Activated effector memory CD4-positive, alpha-beta T cell treated with anti-CD3 and anti-CD28 coated beads, Interleukin-2, amount 50 U/mL, for 16 hours (primary cell): ENCODE measurements around the gene SSH3.

Experiments
- DNase-seq: peaks from one replicate; pipeline ENCODE4 v3.0.0-alpha.2; 2020

SSH3 gene, protein sequence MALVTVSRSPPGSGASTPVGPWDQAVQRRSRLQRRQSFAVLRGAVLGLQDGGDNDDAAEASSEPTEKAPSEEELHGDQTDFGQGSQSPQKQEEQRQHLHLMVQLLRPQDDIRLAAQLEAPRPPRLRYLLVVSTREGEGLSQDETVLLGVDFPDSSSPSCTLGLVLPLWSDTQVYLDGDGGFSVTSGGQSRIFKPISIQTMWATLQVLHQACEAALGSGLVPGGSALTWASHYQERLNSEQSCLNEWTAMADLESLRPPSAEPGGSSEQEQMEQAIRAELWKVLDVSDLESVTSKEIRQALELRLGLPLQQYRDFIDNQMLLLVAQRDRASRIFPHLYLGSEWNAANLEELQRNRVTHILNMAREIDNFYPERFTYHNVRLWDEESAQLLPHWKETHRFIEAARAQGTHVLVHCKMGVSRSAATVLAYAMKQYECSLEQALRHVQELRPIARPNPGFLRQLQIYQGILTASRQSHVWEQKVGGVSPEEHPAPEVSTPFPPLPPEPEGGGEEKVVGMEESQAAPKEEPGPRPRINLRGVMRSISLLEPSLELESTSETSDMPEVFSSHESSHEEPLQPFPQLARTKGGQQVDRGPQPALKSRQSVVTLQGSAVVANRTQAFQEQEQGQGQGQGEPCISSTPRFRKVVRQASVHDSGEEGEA

DNA sequence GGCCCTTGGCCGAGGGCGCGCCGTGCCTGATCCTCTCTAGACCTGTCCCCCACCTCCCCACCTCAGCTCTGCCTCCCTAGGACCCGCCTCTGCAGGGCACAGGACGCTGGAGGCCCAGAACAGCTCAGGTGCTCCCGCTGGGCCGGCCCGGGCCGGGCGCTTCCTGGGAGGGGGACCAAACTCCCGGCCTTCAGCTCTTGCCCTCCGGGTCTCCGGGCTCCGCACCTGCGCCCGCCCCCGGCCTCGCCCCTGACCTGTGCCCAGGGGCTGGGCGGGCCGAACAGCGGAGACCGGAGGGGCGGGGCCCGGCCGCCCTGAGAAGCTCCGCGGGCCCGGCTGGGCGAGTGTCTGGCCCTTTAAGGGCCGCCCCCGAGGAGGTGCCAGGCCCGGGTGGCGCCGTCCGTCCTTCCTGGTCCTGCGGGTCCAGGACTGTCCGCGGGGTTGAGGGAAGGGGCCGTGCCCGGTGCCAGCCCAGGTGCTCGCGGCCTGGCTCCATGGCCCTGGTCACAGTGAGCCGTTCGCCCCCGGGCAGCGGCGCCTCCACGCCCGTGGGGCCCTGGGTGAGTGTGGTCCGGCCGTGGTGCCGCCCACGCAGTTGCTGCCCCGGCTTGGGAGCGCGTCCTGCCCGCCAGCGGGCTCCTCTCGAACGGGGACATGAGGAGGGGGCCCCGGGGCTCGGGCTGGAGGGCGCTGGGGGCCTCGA lies at the start of gene SSH3:
Gene SSH3 (plus strand): TSS at position 399 of the 703 bp plus-strand sequence. CDS start 96 bp downstream, at position 495.
- peak; percentile 85 for DNase-seq

DNA sequence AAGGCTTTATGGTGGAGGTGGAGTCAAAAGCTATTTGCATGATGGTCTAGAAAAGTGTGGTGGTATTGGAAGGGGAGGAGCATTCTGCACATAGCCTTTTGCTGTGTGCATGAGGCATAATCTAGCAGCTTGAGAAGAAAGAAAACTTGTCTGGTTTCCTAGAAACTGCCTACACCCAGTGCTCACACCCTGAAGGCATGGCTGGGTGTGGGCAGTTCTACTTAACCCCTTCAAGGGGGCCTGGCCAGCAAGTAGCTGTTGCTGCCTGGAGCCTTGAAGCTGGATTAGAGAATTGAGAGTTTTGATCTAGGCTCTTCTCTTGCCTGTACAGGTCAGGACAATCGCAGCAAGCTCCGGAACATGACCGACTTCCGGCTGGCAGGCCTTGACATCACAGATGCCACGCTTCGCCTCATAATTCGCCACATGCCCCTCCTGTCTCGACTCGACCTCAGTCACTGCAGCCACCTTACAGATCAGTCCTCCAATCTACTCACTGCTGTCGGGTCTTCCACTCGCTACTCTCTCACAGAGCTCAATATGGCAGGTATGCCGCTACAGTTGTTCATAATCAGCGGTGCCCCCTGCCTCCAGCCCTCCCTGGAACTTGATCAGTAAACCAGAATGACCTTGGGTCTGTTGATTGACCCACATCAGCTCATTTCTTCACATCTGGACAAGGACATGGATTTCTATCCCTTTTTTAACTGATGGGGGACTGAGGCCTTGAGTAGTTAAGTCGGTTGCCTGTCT lies 49.3 kb upstream of the SSH3 start:
- no peak for DNase-seq

DNA sequence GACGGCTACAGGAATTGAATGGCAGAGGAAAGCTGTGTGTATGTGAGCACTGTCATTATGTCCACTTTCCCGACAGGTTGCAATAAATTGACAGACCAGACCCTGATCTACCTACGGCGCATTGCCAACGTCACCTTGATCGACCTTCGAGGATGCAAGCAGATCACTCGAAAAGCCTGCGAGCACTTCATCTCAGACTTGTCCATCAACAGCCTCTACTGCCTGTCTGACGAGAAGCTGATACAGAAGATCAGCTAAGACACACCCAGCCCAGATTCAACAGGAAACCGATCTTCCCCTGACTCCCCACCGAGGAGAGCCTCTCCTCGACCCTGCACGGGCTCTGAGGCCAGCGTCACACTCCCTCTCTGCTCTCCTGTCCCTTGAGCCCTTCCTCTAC lies 48.5 kb upstream of the SSH3 start:
- DNase-seq, result no peak

DNA sequence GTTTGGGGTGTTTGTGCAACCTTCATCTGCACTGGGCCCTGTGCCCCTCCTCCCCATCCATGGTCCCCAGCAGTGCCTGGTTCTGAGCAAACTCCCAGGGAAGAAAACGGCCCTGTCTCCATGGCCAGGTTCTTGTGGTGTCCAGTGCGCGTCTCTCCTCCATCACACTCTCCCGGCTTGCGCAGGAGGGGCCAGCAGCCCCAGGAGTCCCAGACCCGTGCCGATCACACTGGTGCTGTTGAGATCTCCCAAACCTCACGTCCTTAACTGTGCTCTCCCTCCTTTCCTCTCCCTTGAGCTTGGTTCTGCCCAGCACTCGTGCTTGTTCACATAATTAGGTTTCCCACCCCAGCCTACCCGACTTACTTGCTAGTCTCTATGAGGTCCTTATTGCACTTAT lies 48.0 kb upstream of the SSH3 start:
- no peak for DNase-seq

DNA sequence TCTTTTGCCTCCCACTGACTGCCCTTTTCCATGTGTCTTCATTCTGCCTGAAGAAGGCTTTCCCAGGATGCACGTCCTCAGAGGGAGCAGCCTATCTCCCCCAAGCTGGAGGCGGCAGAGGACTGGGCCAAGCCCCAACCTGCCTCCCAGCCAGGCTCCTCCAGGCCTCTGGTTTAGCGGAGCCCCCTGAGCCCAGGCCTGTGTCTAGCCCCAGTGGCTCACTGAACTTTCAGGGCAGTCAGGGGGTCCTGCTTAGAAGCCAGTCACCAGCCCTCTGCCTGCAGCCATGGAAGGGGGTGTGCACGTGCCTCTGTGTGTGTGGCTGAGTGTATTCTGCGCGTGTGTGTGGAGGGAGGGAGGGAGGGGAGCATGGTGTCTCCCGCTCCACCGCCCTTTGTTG lies 47.5 kb upstream of the SSH3 start:
- no peak for DNase-seq

DNA sequence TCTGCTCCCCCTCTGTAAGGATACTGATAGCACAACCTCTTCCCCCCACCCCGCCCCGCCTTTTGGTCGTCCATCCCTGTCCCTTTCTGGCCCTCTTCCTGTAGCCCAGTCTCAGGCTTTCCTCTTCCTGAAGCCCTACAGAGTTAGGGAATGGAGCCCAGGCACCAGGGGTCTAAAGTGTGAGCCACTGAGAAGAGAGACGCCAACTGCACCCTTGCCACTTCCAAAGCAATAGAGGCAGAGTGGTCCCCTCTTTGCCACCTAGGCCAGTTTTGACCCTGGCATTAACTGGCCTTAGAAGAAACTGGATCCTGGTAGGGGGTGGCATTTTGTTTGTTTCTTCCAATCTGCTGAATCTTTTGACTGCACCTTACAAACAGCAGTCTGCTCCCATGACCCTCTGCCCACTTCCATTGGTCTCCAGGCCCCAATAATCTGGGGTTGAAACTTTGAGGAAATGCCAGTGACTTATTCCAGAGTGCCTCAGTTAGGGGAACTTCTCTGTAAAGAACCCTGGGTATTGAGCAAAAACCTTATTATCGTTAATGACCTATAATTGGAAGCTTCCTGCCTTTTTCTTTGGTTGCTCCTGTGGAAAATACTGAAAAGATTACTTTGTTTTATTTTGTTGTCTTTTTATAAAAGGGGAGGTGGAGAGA lies 46.7 kb upstream of the SSH3 start:
- no peak for DNase-seq

DNA sequence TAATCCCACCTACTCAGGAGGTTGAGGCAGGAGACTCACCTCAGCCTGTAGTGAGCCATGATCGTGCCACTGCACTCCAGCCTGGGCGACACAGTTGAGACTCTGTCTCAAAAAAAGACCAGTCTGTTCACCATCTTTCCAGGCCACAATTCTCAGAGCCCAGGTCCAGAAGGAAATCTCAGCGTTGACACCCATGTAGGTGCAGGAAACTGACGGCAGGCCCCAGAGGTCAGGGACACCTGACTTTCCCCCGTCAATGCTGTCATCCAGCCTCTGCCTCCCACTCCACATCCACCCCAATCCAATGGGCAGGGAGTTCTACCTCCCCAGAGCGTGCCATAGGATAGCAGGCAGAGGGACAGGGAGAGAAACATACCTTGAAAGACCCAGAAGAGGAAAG lies 42.9 kb upstream of the SSH3 start:
- DNase-seq, result peak; percentile 44

DNA sequence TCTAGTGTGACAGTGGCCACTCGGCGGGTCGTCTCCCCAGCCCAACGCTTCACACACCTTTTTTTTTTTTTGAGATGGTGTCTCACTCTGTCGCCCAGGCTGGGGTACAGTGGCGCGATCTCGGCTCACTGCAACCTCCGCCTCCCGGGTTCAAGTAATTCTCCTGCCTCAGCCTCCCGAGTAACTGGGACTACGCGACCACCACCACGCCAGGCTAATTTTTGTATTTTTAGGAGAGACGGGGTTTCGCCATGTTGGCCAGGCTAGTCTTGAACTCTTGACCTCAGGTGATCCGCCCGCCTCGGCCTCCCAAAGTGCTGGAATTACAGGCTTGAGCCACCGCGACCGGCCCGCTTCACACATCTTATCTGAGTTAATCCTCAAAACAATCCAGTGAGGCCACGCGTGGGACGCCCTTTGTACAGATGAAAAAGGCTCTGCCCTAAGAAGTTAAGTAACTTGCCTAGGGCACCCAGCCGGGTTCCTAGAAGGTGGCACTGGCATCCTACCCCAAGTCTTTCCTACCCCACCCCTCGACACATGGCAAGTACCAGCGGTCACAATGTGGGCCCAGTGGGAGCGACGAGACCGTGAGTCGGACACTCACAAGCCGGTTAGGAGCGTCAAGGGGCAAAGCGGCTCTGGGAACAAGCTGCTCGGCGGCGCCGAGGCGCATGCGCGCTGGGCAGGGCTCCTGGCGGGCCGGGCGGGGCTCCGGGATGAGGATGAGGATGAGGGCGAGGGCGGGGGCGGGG lies 42.3 kb upstream of the SSH3 start:
- DNase-seq, result peak; percentile 77

DNA sequence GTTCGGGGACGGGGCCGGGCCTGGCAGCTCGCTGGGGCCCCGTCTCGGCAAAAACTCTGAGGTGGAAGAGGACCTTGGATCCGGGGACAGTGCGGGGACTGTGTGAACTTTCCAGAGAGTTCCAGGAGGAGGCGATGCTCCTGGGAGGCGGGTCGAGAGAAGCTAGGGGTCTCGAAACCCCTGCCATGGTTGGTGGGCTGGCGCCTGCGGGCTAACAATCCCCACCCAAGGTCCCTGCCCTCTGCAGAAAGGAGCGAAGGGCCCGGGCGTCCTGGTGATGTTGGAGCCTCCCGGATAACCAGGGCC lies 41.7 kb upstream of the SSH3 start:
- DNase-seq, result no peak

DNA sequence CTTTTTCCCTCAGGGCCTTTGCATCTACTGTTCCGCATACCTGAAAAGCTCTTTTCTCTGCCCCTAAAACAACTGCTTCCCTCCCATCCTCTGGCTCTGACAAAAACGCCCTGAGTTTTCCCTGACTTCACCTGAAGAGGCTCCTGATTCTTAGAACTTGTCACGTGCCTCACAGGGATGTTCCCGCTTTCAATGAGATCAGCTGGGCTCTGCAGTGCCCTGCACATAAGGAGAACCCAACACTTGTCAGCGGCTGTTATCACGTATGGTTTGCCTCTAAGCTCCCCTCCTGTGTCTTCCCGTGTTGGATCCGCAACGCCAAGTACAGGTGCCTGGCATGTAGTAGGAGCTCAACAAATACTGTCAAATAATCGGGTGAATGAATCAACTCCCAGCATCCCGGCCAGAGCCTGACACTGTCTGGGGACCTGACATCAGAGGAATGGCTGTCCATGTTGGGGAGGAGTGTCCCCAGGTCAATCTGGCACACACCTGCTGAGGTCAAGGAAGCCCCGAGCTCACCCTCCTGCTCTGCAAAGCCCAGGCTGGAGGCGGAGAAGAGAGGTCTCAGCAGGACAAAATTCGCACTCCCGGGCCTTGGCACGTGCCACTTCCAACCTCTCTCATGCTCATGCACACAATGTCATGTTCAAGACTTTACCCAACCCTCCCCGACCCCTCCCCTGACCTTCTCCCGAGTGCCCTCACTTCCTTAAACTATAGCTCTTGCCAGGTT lies 41.2 kb upstream of the SSH3 start:
- DNase-seq, result peak; percentile 62

DNA sequence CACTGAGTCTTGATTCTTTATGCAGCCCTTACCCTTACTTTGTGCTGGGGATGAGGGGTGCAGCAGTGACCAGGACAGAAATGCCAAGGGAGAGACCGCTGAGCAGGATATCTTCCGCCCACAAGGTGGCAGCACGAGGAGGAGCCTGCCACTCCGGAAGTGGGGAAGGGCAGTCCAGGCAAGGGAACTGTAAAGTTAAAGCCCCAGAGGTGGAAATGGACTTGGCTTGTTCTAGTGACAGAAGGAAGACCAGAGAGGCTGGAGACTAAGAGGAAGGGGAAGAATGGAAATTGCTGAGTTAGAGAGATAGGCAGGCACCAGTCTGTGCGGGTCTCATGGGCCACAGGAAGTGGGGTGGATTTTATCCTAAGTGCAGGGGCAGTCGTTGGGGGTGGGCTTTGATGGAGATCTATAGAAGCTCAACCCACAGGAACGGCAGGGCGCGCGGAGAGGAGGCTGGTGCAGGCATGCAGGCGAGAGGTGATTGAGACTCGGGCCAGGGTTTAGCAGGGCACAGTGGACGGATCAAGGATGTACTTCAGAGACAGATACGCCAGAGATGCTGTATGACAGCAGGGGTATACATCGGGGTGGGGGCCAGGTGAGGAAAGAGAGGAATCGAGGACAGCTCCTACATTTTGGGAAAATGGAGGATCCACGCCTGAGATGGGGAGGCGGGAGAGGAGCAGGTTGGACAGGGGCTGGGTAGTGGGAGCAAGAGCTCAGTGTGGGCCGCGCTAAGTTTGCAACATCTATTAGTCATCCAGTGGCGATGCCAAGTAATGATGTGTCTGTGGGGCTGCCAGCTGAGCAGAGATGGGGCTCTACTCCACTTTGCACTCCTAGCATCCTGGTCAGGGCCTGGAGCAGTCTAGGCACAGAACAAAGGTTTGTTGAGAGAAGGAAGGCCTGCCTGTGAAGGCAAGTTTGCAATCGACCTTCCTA lies 40.3 kb upstream of the SSH3 start:
- DNase-seq, result peak; percentile 92

DNA sequence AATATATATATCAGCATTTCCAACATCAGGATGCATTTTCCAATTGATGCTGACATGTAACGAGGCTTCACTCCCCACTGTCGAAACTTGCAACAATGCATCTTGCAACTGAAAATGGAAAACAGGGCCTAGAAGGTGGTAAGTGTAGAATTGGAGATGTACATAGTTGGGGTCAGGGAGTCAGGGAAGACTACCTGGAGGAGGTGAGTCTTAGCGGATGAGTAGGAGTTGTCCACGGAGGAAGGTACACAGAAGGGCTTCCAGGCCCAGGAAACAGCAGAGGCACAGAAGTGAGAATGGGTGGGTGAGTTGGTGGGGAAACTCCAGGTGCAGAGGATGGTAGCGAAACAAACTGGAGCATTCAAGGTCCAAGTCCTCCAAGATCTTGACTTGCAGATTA lies 39.1 kb upstream of the SSH3 start:
- DNase-seq, result no peak

DNA sequence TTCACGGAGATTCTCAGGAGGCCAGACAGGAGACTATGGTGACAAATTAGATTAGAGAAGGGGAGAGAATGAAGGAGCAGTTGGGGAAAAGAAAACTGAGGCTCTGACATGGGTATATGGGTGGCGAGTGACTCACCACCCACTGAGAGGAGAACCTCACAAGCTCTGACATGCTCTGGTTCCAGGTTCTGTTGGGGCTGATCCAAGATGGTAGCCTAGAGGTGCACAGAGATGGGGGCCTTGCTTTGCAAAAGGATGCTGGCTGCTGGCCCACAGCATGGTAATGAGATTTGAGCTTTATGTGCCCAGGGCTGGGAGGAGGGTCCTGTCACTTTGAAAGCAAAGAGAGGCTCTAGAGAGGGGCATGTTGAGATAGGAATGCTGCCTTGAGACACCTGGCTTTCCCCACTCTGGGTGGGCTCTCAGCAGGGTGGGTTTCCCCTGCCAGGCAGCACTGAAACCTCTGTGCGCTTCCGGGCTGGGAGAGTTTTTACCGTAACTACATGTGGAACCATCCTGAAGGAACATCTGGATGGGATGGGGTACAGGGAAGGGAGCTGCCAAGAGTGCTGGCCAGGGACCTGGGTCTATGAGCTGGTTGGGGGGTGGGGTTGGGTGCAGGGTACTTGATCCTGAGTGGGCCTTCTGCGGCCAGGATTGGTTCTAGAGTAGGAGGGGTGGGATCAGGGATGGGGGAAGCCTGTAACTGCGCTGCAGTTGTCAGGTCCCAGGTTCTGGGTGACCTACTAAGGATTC lies 38.3 kb upstream of the SSH3 start:
- peak; percentile 62 for DNase-seq

DNA sequence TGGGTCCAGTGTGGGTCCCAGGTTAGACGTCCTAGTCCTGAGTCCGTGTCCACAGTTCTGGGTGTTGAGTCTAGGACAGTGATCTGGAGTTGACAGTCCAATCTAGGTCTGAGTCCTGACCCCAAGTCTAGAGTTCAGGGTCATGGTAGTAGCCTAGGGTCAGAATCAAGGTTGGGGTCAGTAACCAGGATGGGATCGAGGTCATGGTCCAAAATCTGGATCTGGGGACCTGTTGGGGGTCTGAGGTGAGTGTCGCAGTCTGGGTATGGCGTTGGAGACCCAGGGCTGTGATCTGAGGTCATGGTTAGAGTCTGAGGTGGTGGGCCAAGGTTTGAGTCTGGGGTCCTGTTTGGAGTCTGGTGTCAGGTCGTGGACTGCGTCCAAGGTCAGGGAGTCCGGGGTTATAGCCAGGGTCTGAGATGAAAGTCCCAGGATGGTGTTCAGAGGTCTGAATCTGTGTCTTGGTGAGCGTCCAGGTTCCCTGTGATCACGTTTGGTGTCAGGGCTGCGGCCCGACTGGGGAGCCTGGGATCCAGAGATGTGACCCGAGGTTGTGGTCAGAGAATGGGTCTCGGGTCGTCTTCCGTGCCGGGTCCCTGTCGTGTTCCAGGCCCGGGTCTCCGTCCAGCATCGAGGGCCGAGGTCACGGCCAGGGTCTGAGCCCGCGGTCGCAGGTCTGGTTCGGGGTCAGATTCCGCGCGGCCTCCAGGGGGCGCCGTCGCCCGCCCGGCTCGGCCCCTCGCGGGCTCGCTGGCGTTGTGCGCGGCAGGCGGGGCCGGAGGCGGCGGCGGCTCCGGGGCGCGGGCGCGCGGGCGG lies 37.5 kb upstream of the SSH3 start:
- peak; percentile 94 for DNase-seq

DNA sequence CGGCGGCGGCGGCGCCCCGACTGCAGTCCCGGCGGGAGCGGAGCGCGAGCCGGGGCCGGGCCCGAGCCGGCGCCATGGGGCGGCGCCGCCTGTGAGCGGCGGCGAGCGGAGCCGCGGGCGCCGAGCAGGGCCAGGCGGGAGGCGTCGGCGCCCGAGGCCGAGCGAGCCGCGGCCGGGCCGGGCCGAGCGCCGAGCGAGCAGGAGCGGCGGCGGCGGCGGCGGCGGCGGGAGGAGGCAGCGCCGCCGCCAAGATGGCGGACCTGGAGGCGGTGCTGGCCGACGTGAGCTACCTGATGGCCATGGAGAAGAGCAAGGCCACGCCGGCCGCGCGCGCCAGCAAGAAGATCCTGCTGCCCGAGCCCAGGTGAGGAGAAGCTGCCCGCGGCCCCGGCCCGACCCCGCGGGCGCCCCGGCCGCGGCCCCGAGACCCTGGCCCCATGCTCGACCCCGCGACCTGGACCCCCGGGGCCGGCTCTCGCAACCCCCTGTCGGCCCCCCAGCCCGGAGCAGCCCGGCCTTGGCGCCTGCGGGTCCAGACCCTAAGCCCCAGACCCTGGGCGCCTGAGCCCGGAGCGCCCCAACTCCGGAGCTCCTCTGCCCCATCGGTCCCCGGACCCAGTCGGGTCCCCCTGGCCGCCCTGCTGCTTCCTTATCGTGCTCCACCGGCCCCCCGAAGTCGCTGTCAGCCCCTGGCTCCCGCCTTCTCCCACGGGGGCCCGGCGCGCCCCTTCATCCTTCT lies 36.7 kb upstream of the SSH3 start, which contains the start of gene GRK2:
Gene GRK2 (plus strand): TSS at position 25 of the 739 bp plus-strand sequence. CDS start 227 bp downstream, at position 252.
- DNase-seq, result peak; percentile 83

DNA sequence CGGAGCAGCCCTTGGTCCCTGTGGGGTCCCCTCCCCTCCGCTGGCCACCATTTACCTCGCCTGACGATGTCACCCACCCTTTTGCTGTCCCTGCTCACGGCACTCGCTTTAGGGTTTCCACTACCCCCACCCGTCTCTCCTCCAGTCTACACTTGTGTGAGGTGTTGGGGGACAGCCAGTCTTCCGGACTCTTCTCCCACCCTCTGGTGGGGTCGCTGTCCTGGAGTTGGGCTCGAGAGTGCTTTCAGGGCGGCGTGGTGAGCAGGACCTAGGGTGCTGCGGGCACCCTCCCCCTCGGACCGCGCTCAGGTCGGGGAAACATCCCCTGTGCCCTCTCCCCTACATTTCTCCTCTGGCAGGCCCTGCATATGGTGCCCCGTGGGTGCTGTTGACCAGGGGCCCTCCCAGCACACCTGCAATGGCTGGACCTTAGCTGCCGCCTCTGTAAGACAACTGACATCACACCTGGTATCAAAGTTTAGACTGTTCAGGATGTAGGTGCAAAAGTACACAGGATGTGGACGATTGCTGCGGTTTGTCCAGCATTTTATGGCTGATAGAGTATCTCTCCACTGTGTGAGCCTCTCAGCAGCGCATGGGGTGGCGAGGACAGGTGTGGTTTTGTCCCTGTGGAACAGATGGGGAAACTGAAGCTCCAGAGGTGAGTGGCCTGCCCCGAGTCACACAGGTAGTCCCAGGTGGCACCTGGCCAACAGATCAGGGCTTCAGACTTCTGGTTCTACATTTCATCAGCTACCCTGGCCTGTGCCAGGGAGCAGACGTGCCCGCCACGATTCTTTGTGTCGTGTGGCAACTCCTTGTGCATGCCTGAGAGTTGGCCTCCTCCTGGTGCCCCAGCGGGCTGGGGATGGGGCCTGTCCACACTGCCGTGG lies 35.9 kb upstream of the SSH3 start:
- DNase-seq, result peak; percentile 76
